DND-41 (cell line): ENCODE results near the gene STYXL2.
A peak's percentile ranks its signal among the peaks of the same experiment; 100 is the strongest.

Source experiments
- ATAC-seq: fragments of 200-7000 bp; cut with Tn5 transposase; 3 replicates; pipeline ENCODE4 v1.9.1; 2021; ENCODE audit warnings: low read depth; ENCODE audit not compliant: insufficient read depth
- DNase-seq: peaks from one replicate; pipeline ENCODE4 v3.0.0-alpha.2; 2020
- H2AFZ ChIP-seq: 2 replicates; pipeline ENCODE4 v1.6.0; 2012; ENCODE audit warnings: low read depth, low read length
- H3K27ac ChIP-seq: 2 replicates; pipeline ENCODE4 v1.5.1; 2012; ENCODE audit warnings: low read length, inconsistent platforms
- H3K27me3 ChIP-seq: fragments of 200-600 bp; sonication (generic); 2 replicates; pipeline ENCODE4 v1.6.0; 2012; ENCODE audit warnings: low read length, mild to moderate bottlenecking, inconsistent platforms; ENCODE audit not compliant: insufficient read depth, poor library complexity
- H3K36me3 ChIP-seq: 2 replicates; pipeline ENCODE4 v1.5.1; 2012; ENCODE audit warnings: low read length, inconsistent platforms; ENCODE audit not compliant: insufficient read depth
- H3K4me1 ChIP-seq: 2 replicates; pipeline ENCODE4 v1.5.1; 2012; ENCODE audit warnings: mild to moderate bottlenecking, low read length; ENCODE audit not compliant: insufficient read depth
- H3K4me2 ChIP-seq: 2 replicates; pipeline ENCODE4 v1.6.0; 2012; ENCODE audit warnings: mild to moderate bottlenecking, moderate library complexity, low read length, inconsistent platforms; ENCODE audit not compliant: insufficient read depth
- H3K4me3 ChIP-seq, 2 experiments: fragments of 200-600 bp in 1 of 2; shearing (Covaris generic) in 1 of 2; 2 replicates each; pipeline ENCODE4 v1.5.1; 2012 to 2016; ENCODE audit warnings: inconsistent platforms in 2 of 2, low read length in 2 of 2, mild to moderate bottlenecking in 2 of 2, low read depth in 1 of 2, moderate library complexity in 1 of 2
- H3K79me2 ChIP-seq: 2 replicates; pipeline ENCODE4 v1.6.0; 2012; ENCODE audit warnings: low read length, inconsistent platforms; ENCODE audit not compliant: insufficient read depth
- H3K9ac ChIP-seq: 2 replicates; pipeline ENCODE4 v1.6.0; 2012; ENCODE audit warnings: low read depth, mild to moderate bottlenecking, inconsistent platforms, low read length, moderate library complexity
- H3K9me3 ChIP-seq: 2 replicates; pipeline ENCODE4 v1.5.1; 2012; ENCODE audit warnings: low read length, moderate library complexity, mild to moderate bottlenecking, inconsistent platforms; ENCODE audit not compliant: insufficient read depth, severe bottlenecking
- H4K20me1 ChIP-seq: 2 replicates; pipeline ENCODE4 v1.6.0; 2012; ENCODE audit warnings: low read length; ENCODE audit not compliant: insufficient read depth
- CTCF ChIP-seq: IDR thresholded peaks from 2 replicates; pipeline ENCODE4 v1.5.1; 2012; ENCODE audit warnings: borderline replicate concordance, low read length, moderate library complexity, mild to moderate bottlenecking; ENCODE audit not compliant: poor library complexity, severe bottlenecking; ENCODE audit errors: extremely low read depth
- EZH2 ChIP-seq: IDR thresholded peaks from 3 replicates; pipeline ENCODE4 v1.6.1; 2012; ENCODE audit warnings: borderline replicate concordance, low read depth, mild to moderate bottlenecking, moderate library complexity, low read length, inconsistent platforms; ENCODE audit not compliant: severe bottlenecking

The STYXL2 gene

GRCh38 chr1:167127661-167128060 lies 33.8 kb downstream of the STYXL2 start:
- no peaks in the 10 kb centered on the region for H3K4me1 ChIP-seq
- no peak overlapping the region for H3K4me2 ChIP-seq
- TF ChIP-seq EZH2 (no peak), CTCF (no peak)
- no peak for DNase-seq
- no peak overlapping the region for H3K27ac ChIP-seq
- H3K79me2 ChIP-seq, result no peaks in the 10 kb centered on the region
- no peak for ATAC-seq
- H4K20me1 ChIP-seq, result no peaks in the 10 kb centered on the region
- no peaks in the 10 kb centered on the region for H3K27me3 ChIP-seq
- no peak overlapping the region for H2AFZ ChIP-seq
- H3K4me3 ChIP-seq, result no peak overlapping the region
- H3K9ac ChIP-seq, result no peak overlapping the region
- no peaks in the 10 kb centered on the region for H3K9me3 ChIP-seq
- H3K36me3 ChIP-seq, result no peaks in the 10 kb centered on the region

GRCh38 chr1:167128261-167129227 lies 34.7 kb downstream of the STYXL2 start:
- TF ChIP-seq EZH2, result no peak
- TF ChIP-seq CTCF, result peak; percentile 47
- no peaks in the 10 kb centered on the region for H3K9me3 ChIP-seq
- H3K79me2 ChIP-seq, result no peaks in the 10 kb centered on the region
- H3K4me3 ChIP-seq, result no peak overlapping the region
- no peak overlapping the region for H3K4me2 ChIP-seq
- no peak overlapping the region for H3K27ac ChIP-seq
- DNase-seq (no peak), ATAC-seq (peak; percentile 68)
- no peaks in the 10 kb centered on the region for H4K20me1 ChIP-seq
- no peaks in the 10 kb centered on the region for H3K4me1 ChIP-seq
- H3K36me3 ChIP-seq, result no peaks in the 10 kb centered on the region
- H2AFZ ChIP-seq, result no peak overlapping the region
- no peaks in the 10 kb centered on the region for H3K27me3 ChIP-seq
- H3K9ac ChIP-seq, result no peak overlapping the region

GRCh38 chr1:167130829-167131510 lies 37.1 kb downstream of the STYXL2 start:
- Histone ChIP-seq H3K9me3 (no peaks in the 10 kb centered on the region), H3K4me1 (no peaks in the 10 kb centered on the region), H2AFZ (no peak overlapping the region), H3K4me2 (no peak overlapping the region), H3K36me3 (no peaks in the 10 kb centered on the region), H3K9ac (no peak overlapping the region), H3K79me2 (no peaks in the 10 kb centered on the region), H3K4me3 (no peak overlapping the region), H3K27ac (no peak overlapping the region), H4K20me1 (no peaks in the 10 kb centered on the region), H3K27me3 (no peaks in the 10 kb centered on the region)
- ATAC-seq (no peak), DNase-seq (no peak)
- TF ChIP-seq CTCF (no peak), EZH2 (no peak)
